GM18502 (cell line): ENCODE results near the gene NRF1.

ENCODE experiments used
- ATAC-seq: cut with Tn5 transposase; IDR thresholded peaks from one replicate; pipeline ENCODE4 v1.9.1; 2021; ENCODE audit warnings: mild to moderate bottlenecking; ENCODE audit not compliant: unreplicated experiment, poor library complexity

Gene NRF1

GRCh38 chr7:129777993-129778769, 166.7 kb downstream of the NRF1 start:
- ATAC-seq: no peak

- no peak for ATAC-seq
Measured at GRCh38 chr7:129778770-129779601, 167.5 kb downstream of the NRF1 start.

GRCh38 chr7:129779602-129780256, 168.2 kb downstream of the NRF1 start:
- ATAC-seq: peak; percentile 34

- ATAC-seq: peak; percentile 50
Measured at GRCh38 chr7:129780257-129780973, 168.9 kb downstream of the NRF1 start.

GRCh38 chr7:129780974-129781927, 169.7 kb downstream of the NRF1 start:
- ATAC-seq: no peak

- no peak for ATAC-seq
Measured at GRCh38 chr7:129781928-129782817, 170.7 kb downstream of the NRF1 start.

GRCh38 chr7:129782818-129783583, 171.5 kb downstream of the NRF1 start:
- no peak for ATAC-seq

GRCh38 chr7:129783584-129783919, 172.0 kb downstream of the NRF1 start:
- ATAC-seq: no peak

GRCh38 chr7:129784437-129784782, 172.9 kb downstream of the NRF1 start:
- no peak for ATAC-seq

- no peak for ATAC-seq
Measured at GRCh38 chr7:129784783-129785684, 173.5 kb downstream of the NRF1 start.

GRCh38 chr7:129785685-129786514, 174.4 kb downstream of the NRF1 start:
- ATAC-seq: no peak

GRCh38 chr7:129786825-129787563, 175.5 kb downstream of the NRF1 start:
- no peak for ATAC-seq

- ATAC-seq: no peak
Measured at GRCh38 chr7:129789000-129789399, 177.5 kb downstream of the NRF1 start.

GRCh38 chr7:129789652-129790051, 178.1 kb downstream of the NRF1 start:
- ATAC-seq: no peak

- ATAC-seq: no peak
Measured at GRCh38 chr7:129790136-129790535, 178.6 kb downstream of the NRF1 start.
